Astrocyte (in vitro differentiated cells and primary cell): ENCODE measurements around the gene DLGAP4. TPM values are rescaled to one million over a fixed set of nuclear protein-coding genes. Genes with fewer than 3 reads are reported as not detected.

Source experiments
- DNase-seq: peaks from one replicate; pipeline ENCODE4 v3.0.0-alpha.2; 2010; ENCODE audit warnings: low read depth
- FAIRE-seq: peaks from 2 replicates; lab custom pipeline; 2011; peaks lifted over from hg19 to GRCh38; lab: Jason Lieb, UNC
- H2AFZ ChIP-seq: 2 replicates; pipeline ENCODE4 v1.6.0; 2012; ENCODE audit warnings: low read depth, low read length, inconsistent platforms
- H3K27ac ChIP-seq: 2 replicates; pipeline ENCODE4 v1.5.1; 2011; ENCODE audit warnings: low read depth, low read length, inconsistent platforms
- H3K27me3 ChIP-seq: 2 replicates; pipeline ENCODE4 v1.6.0; 2011; ENCODE audit warnings: low read length, inconsistent platforms; ENCODE audit not compliant: insufficient read depth
- H3K36me3 ChIP-seq: 2 replicates; pipeline ENCODE4 v1.5.1; 2011; ENCODE audit warnings: low read length, inconsistent platforms; ENCODE audit not compliant: insufficient read depth
- H3K4me1 ChIP-seq: 2 replicates; pipeline ENCODE4 v1.5.1; 2011; ENCODE audit warnings: low read length, inconsistent platforms; ENCODE audit not compliant: insufficient read depth
- H3K4me2 ChIP-seq: 2 replicates; pipeline ENCODE4 v1.6.0; 2012; ENCODE audit warnings: low read length, inconsistent platforms
- H3K4me3 ChIP-seq: 2 replicates; pipeline ENCODE4 v1.5.1; 2011; ENCODE audit warnings: low read depth, mild to moderate bottlenecking, low read length, inconsistent platforms; ENCODE audit not compliant: insufficient read depth
- H3K79me2 ChIP-seq: 2 replicates; pipeline ENCODE4 v1.6.0; 2012; ENCODE audit warnings: mild to moderate bottlenecking, low read length, inconsistent platforms; ENCODE audit not compliant: insufficient read depth
- H3K9ac ChIP-seq: 2 replicates; pipeline ENCODE4 v1.6.0; 2012; ENCODE audit warnings: mild to moderate bottlenecking, low read length, inconsistent platforms
- H3K9me3 ChIP-seq: 2 replicates; pipeline ENCODE4 v1.5.1; 2012; ENCODE audit warnings: low read depth, mild to moderate bottlenecking, low read length, inconsistent platforms; ENCODE audit not compliant: insufficient read depth
- H4K20me1 ChIP-seq: 2 replicates; pipeline ENCODE4 v1.6.0; 2012; ENCODE audit warnings: low read length, inconsistent platforms; ENCODE audit not compliant: insufficient read depth
- H3K27ac Mint-ChIP-seq: one replicate; pipeline ENCODE4 v1.8.0; 2021; ENCODE audit warnings: mild to moderate bottlenecking, mixed read lengths; ENCODE audit not compliant: unreplicated experiment
- H3K27me3 Mint-ChIP-seq: one replicate; pipeline ENCODE4 v1.8.0; 2021; ENCODE audit warnings: low read depth, mixed read lengths; ENCODE audit not compliant: unreplicated experiment
- H3K36me3 Mint-ChIP-seq: one replicate; pipeline ENCODE4 v1.8.0; 2021; ENCODE audit warnings: low read depth, mixed read lengths; ENCODE audit not compliant: unreplicated experiment
- H3K4me1 Mint-ChIP-seq: one replicate; pipeline ENCODE4 v1.8.0; 2021; ENCODE audit warnings: low read depth, mixed read lengths; ENCODE audit not compliant: unreplicated experiment
- H3K4me3 Mint-ChIP-seq: one replicate; pipeline ENCODE4 v1.8.0; 2021; ENCODE audit warnings: mild to moderate bottlenecking, moderate library complexity, mixed read lengths; ENCODE audit not compliant: unreplicated experiment
- H3K9me3 Mint-ChIP-seq: one replicate; pipeline ENCODE4 v1.8.0; 2021; ENCODE audit warnings: mild to moderate bottlenecking, mixed read lengths; ENCODE audit not compliant: unreplicated experiment
- CTCF ChIP-seq: IDR thresholded peaks from 2 replicates; pipeline ENCODE4 v1.5.1; 2011; ENCODE audit warnings: low read depth, mild to moderate bottlenecking, inconsistent platforms, low read length, moderate library complexity; ENCODE audit not compliant: insufficient read depth
- EZH2 ChIP-seq: IDR thresholded peaks from 2 replicates; pipeline ENCODE4 v1.6.1; 2012; ENCODE audit warnings: mild to moderate bottlenecking, low read length, inconsistent platforms; ENCODE audit not compliant: insufficient read depth
- total RNA-seq: library from RNA; stranded (reverse); gene quantifications from 2 replicates; pipeline ENCODE4 v1.2.1, GENCODE V29; 2021

The DLGAP4 gene
- total RNA-seq, 1 donor from 2014 or later = 135 TPM

DNA sequence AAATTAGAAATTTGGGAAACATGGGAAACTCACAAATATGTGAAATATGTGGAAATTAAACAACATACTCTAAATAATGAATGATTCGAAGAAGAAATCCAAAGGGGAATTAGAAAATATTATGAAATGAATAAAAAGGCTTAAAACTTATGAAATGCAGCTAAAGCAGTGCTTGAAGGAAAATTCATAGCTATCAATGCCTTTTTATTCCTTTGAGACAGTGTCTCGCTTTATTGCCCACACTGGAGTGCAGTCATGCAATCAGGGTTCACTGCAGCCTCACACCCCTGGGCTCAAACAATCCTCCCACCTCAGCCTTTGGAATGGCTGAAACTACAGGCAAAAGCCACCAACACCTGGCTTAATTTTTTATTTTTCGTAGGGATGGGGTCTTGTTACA is 259.4 kb downstream of the DLGAP4 start:
- H2AFZ ChIP-seq = no peak overlapping the region
- no peaks in the 10 kb centered on the region for H3K79me2 ChIP-seq
- peaks cover 8% of the 10 kb centered on the region for H3K4me1 ChIP-seq
- FAIRE-seq = no peak
- no peak overlapping the region for H3K4me3 ChIP-seq
- H3K9me3 ChIP-seq = peaks cover 3% of the 10 kb centered on the region
- peaks cover 4% of the 10 kb centered on the region for H3K9me3 Mint-ChIP-seq
- H4K20me1 ChIP-seq = no peaks in the 10 kb centered on the region
- TF ChIP-seq EZH2 = no peak
- TF ChIP-seq CTCF = no peak
- H3K36me3 Mint-ChIP-seq = peaks cover 5% of the 10 kb centered on the region
- DNase-seq = no peak
- no peaks in the 10 kb centered on the region for H3K27me3 ChIP-seq
- H3K4me1 Mint-ChIP-seq = peaks cover 9% of the 10 kb centered on the region
- no peak overlapping the region for H3K4me2 ChIP-seq
- H3K27me3 Mint-ChIP-seq = no peaks in the 10 kb centered on the region
- H3K27ac Mint-ChIP-seq = no peak overlapping the region
- no peak overlapping the region for H3K4me3 Mint-ChIP-seq
- no peaks in the 10 kb centered on the region for H3K36me3 ChIP-seq
- no peak overlapping the region for H3K9ac ChIP-seq
- no peak overlapping the region for H3K27ac ChIP-seq

DNA sequence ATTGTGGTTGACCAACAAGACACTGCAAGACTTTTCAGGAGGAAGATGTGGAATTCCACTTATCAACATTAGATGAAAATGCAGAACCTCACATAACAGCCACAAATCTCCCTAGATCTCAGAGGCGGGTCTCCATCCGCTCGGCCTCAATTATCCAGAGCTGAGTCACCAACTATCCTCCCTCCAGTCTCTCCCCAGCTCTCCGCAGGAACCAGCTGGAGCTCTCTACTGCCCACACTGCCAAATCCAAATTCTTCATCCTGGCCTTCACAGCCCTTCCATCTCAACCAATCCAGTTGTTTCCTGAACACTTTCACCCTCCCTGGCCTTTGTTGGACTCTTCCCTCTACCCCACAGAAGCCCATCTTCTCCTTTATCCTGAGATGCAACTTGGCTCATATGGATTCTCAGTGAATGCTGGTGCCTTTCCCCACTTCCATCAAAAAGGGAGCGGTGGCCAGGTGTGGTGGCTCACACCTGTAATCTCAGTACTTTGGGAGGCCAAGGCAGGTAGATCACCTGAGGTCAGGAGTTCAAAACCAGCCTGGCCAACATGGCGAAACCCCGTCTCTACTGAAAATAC is 263.8 kb downstream of the DLGAP4 start:
- H3K36me3 Mint-ChIP-seq = peaks cover 3% of the 10 kb centered on the region
- H3K4me3 ChIP-seq = no peak overlapping the region
- peaks cover 3% of the 10 kb centered on the region for H4K20me1 ChIP-seq
- peaks cover 20% of the 10 kb centered on the region for H3K4me1 ChIP-seq
- peak overlapping the region; percentile 23 for H3K4me2 ChIP-seq
- H3K9me3 ChIP-seq = peaks cover 3% of the 10 kb centered on the region
- H3K27ac Mint-ChIP-seq = peak overlapping the region; percentile 20
- TF ChIP-seq CTCF = no peak
- no peak for TF ChIP-seq EZH2
- H2AFZ ChIP-seq = no peak overlapping the region
- no peak overlapping the region for H3K9ac ChIP-seq
- peak; percentile 69 for DNase-seq
- no peaks in the 10 kb centered on the region for H3K36me3 ChIP-seq
- peaks cover 2% of the 10 kb centered on the region for H3K9me3 Mint-ChIP-seq
- peaks cover 3% of the 10 kb centered on the region for H3K79me2 ChIP-seq
- FAIRE-seq = peak; percentile 88
- H3K4me1 Mint-ChIP-seq = peaks cover 30% of the 10 kb centered on the region
- H3K4me3 Mint-ChIP-seq = no peak overlapping the region
- no peaks in the 10 kb centered on the region for H3K27me3 ChIP-seq
- H3K27ac ChIP-seq = no peak overlapping the region
- no peaks in the 10 kb centered on the region for H3K27me3 Mint-ChIP-seq
